Measurements from ENCODE around the gene F2RL3.
"Not testable (repeated sequence)": the region's sequence is repeated elsewhere in the genome, so short reads cannot be mapped to it uniquely, and the experiment has no call there.

Gene F2RL3

DNA sequence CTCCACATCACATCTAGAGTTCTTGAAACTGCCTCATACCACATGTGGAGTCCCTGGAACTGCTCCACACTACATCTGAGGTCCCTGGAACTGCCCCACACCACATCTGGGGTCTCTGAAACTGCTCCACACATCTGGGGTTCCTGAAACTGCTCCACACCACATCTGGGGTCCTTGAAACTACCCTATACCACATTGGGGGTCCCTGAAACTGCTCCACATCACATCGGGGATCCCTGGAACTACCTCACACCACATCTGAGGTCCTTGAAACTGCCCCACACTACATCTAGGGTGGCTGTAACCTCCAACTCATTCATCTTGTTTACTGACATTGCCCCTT lies 33.8 kb downstream of the F2RL3 start:
- DNase-seq (ENCODE audit: low spot score), result no peak

DNA sequence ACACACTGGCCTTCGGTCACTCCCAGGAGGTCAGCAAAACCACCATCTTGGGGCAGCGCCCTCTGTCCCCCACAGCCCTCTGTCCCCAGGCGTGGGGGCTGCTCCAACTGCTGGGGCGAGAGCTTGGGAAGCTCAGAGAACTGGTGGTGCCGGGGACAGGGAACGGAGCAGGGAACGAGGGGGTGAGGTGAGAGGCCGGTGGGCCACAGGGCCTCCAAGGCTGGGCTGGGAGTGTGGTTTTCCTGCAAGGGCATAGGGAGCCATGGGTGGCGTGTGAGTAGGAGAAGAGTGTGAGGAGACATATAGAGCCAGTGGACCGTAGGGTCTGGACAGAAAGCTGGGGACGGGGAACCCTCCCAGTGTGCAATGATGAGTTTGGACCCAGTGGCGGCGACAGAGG lies 34.1 kb downstream of the F2RL3 start:
- no peak for DNase-seq (ENCODE audit: low spot score)

DNA sequence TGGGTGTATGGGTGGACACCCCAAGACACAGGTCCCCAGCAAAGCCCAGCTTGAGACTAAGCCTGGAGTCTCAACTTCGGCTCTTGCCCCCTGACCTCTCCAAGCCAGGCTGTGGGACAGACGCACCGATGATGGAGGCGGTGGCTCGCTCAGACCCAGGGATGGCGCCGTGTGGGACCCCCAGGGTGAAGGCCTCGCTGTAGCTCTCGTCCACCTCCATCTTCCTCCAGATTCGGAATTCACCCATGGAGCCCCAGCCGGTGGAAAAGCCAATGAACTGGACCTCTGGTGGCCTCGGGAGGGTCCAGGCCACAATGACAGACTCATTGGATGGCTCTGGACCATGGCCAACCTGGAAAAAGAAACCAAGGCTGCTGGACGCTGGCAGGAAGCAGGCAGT lies 39.1 kb downstream of the F2RL3 start:
- no peak for DNase-seq (ENCODE audit: low spot score)

DNA sequence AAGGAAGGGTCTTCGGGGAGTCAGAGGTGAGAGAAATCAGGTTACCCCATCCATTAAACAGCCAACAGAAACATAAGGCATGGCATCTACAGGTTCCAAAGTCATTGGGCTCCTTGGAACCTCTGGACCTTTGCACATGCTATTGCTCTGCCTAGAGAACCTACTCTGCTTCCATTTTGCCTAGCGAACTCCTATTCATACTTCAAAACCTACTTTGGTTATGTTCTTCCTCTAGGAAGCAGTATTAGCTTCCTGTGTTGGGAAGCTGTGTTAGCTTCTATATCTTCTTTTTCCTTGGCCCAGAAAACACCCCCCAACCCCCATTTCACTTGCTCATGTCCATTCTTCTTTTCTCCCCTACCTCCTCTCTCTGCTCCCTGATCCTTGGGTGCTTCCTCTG lies 39.6 kb downstream of the F2RL3 start:
- DNase-seq (ENCODE audit: low spot score), result no peak

DNA sequence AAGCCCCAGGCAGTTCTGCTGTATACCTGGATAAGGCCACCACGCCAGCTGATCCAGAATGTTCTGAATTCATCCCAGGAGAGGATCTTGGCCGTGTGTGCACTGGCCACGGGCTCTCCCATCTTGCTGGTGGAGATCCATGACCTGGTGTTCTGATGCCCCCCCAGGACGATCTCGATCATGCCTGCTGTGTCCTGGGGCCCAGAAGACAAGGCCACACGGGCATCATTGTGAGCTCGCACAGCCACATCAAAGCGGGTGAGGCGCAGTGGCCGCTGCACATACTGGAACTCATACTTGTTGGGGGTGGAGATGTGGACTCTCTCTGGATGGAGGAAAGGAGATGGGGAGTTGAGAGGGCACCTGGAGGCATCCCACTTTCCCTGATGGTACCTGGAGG lies 40.1 kb downstream of the F2RL3 start:
- DNase-seq (ENCODE audit: low spot score), result no peak

DNA sequence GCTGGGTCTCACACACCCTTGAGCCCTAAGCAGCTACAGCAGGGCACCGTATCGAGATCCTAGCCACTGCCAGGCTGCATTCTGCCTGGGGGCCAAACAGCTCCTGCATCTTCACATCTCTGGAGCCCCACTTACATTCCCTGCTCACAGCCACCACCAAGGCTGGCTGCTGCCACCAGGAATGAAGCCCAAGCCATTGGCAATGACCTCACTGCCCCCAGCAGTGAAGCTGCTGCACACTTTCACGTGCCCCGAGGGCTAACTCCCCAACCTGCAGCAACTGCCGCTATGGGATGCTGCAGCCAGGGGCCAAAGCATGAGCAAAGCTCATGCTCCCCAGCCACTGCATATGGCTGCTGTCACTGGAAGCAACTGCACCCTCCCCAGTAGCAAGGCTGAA lies 42.0 kb downstream of the F2RL3 start:
- DNase-seq (ENCODE audit: low spot score), result no peak

DNA sequence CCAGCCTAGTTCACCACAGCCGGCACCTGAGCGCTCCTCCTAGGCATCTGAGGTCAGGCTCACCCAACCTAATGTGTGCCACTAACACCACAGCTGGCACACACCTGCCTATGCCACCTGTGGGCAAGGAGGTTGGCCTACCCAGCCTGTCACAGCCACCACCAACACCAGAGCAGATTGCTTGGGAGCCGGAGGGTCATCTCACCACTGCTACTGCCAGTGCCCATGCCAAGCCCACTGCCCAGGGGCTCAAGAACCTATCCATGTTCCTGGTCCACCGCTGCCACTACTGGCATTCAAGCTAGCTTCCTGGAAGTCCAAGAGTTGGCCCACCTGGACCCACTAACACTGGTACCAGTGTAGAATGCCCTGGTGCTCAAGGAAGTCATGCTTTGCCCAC lies 42.5 kb downstream of the F2RL3 start:
- DNase-seq (ENCODE audit: low spot score), result no peak

DNA sequence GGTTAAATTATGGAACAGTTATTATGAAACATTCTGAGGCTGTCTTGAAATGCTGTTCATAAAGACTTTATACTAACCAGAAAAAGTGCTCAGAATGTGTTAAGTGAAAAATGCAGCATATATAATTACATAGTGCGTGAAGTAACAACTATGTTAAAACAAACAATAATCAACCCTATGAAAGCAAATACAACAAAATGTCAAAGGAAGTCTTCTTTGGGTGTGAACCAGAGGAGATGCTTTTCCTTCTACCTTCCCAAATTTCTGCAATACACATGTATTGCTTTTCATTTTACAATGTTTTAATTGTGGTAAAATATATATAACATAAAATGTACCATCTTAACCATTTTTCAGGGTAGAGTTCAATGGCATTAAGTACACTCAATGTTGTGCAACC lies 45.7 kb downstream of the F2RL3 start:
- no peak for DNase-seq (ENCODE audit: low spot score)

DNA sequence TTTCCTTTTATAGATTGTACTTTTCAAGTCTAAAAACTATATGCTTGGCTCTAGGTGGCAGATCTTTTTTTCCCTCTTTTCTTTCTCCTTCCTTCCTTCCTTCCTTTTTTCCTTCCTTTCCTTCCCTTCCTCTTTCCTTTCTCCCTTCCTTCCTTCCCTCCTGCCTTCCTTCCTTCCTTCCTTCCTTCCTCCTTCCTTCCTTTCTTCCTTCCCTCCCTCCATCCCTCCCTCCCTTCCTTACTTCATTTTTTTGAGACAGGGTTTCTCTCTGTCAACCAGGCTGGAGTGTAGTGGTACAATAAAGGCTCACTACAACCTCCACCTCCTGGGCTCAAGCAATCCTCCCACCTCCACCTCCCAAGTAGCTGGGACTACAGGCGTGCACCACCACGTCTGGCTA lies 48.1 kb downstream of the F2RL3 start:
- DNase-seq (ENCODE audit: low spot score), result no peak

DNA sequence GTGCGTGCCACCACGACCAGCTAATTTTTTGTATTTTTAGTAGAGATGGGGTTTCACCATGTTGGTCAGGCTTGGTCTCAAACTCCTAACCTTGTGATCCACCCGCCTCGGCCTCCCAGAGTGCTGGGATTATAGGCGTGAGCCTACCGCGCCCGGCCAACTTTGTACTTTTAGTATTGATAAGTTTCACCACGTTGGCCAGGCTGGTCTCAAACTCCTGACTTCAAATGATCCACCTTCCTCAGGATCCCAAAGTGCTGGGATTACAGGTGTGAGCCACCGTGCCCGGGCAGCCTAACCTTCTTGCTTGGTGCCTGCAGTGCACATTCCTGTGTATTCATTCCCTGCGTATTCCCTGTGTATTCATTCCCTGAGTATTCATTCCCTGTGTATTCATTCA lies 49.0 kb downstream of the F2RL3 start:
- DNase-seq (ENCODE audit: low spot score), result not testable (repeated sequence)

DNA sequence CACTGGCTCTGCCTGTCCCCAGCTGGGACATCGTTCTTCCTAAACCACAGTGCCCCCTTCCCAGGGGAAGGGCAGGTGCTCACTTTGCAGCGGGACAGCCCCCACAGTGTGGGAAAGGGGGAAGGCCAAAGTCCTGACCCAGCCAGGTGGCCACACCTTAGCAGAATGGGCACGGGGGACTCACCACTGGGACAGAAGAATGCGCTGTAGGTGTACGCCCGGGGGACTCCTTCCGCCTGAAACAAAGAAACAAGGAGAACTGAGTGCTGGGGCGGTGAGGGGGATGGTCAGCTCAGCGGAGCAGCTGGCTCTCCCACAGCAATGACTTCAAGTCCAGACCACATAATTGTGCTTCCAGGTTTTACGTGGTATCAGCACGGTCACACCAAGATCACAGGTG lies 49.4 kb downstream of the F2RL3 start:
- no peak for DNase-seq (ENCODE audit: low spot score)

DNA sequence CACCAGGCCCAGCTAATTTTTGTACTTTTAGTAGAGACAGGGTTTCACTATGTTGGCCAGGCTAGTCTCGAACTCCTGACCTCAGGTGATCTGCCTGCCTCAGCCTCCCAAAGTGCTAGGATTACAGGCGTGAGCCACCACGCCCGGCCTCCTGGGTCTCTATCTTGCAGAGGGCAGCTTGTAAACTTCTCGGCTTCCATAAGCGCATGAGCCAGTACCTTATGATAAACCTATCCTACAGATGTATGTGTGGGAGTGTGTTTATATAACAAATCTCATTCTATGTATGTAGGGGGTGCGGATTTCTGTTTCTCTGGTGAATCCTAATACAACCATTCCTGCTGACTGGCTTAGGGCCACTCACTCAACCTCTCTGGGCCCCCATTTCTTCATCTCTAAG lies 51.3 kb downstream of the F2RL3 start:
- not testable (repeated sequence) for DNase-seq (ENCODE audit: low spot score)

DNA sequence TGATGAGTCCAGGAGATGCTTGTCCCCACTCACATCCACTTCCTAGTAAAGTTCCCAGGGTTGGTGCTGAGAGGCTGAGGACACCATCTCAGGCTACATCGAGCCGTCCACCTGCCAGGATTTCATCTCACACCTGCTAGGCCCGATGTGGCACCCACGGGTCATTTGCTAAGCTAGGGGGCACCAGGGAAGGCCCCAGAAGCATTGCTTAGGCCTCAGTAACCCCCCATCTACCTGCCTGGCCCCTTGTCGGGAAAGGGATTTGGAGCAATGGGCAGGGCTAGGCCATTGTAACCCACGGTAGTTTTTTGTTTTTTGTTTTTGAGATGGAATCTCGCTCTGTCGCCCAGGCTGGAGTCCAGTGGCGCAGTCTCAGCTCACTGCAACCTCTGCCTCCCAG lies 51.8 kb downstream of the F2RL3 start:
- DNase-seq (ENCODE audit: low spot score), result no peak

Measured in NAMALWA (cell line).